Ectodermal cell (in vitro differentiated cells): ENCODE measurements around the gene CDR2.

Source experiments
- H3K27ac ChIP-seq: 2 replicates; pipeline ENCODE4 v1.7.0; 2013; ENCODE audit warnings: mild to moderate bottlenecking, low read depth, low read length; ENCODE audit not compliant: insufficient read depth, poor library complexity, severe bottlenecking
- H3K27me3 ChIP-seq: 2 replicates; pipeline ENCODE4 v1.7.0; 2013; ENCODE audit warnings: mild to moderate bottlenecking, low read length; ENCODE audit not compliant: insufficient read depth, control insufficient read depth, poor library complexity, severe bottlenecking
- H3K36me3 ChIP-seq: one replicate; pipeline ENCODE4 v1.7.0; 2013; ENCODE audit warnings: low read length; ENCODE audit not compliant: control insufficient read depth, insufficient read depth
- H3K4me1 ChIP-seq: one replicate; pipeline ENCODE4 v1.7.0; 2013; ENCODE audit warnings: low read length; ENCODE audit not compliant: control insufficient read depth, insufficient read depth
- H3K4me3 ChIP-seq: 2 replicates; pipeline ENCODE4 v1.7.0; 2013; ENCODE audit warnings: low read depth, low read length, control low read depth; ENCODE audit not compliant: insufficient read depth
- H3K9me3 ChIP-seq: 2 replicates; pipeline ENCODE4 v1.7.0; 2013; ENCODE audit warnings: mild to moderate bottlenecking, low read length, moderate library complexity; ENCODE audit not compliant: control insufficient read depth
- WGBS, 2 experiments: methylation state at CpG; one replicate each; pipeline ENCODE4 v1.1.7; 2013; ENCODE audit warnings: missing lambda C conversion rate in 2 of 2; 5-methylcytosine and 5-hydroxymethylcytosine counted together

The CDR2 gene

DNA sequence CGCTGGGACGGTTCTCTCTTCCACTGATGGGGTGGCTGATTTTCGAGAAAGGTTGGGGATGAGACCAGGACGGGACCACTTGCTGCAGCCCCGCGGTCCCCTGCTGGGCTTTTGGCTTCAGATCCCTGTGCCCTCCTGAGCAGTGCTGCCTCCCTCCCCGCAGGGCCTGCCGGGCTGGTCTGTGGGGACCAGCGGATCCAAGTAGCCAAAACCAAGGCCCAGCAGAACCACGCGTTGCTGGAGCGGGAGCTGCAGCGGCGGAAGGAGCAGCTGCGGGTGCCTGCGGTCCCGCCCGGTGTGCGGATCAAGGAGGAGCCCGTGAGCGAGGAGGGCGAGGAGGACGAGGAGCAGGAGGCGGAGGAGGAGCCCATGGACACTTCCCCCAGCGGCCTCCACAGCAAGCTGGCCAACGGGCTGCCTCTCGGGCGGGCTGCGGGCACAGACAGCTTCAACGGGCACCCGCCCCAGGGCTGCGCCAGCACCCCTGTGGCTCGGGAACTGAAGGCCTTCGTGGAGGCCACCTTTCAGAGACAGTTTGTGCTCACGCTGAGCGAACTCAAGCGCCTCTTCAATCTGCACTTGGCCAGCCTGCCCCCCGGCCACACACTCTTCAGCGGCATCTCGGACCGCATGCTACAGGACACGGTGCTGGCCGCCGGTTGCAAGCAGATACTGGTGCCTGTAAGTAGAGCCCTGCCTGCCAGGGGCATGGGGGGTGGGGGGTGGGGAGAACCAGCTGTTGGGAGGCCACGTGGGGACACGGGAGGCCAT, 48.6 kb downstream of the CDR2 start:
- Histone ChIP-seq H3K27me3 (no peaks in the 10 kb centered on the region), H3K4me3 (no peak overlapping the region), H3K36me3 (peaks cover 15% of the 10 kb centered on the region), H3K9me3 (no peaks in the 10 kb centered on the region), H3K4me1 (no peaks in the 10 kb centered on the region), H3K27ac (no peak overlapping the region)
- 95% methylated on average over 46 of the region's 46 CpGs for WGBS, 2 experiments

DNA sequence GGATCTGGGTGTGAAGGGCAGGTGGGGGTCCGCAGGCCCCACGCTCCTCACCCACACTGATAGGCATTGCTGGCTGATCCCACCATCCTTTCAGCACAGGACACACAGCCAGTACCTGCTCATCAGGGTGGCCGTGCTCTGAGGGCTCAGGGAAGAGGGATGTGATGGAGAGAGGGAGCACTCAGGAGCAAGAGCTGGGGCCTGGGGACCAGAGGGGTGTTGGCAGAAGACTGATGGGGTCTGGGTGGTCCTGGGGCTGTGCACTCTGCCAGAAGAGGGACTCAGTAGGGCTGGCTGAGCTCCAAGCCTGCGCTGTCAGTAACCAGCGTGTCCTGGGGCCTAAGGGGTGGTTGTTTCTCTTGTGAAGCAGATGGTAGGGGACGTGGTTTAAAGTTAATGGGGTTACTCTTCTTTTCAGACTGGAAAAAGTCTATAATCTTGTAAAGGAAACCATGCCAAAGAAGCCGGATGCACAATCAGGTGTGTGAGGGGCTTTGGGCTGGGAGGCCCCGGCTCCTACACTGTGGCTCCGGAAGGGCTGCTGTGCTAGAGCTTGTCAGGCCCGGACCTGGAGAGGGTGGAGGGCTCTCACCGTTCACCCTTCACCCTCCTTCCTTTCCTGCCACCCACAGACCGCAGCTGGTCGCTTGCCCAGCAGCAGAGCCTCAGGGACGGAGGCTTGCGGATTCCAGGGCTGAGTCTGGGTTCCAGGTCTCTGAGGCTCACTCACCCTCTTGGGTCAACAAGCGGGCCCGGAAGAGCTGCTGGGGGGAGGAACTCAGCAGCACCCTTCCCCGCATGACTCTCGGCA, 49.4 kb downstream of the CDR2 start:
- peaks cover 15% of the 10 kb centered on the region for H3K36me3 ChIP-seq
- no peak overlapping the region for H3K4me3 ChIP-seq
- WGBS, 2 experiments, result 94% methylated on average over 19 of the region's 19 CpGs
- H3K27ac ChIP-seq, result no peak overlapping the region
- no peaks in the 10 kb centered on the region for H3K4me1 ChIP-seq
- H3K27me3 ChIP-seq, result no peaks in the 10 kb centered on the region
- H3K9me3 ChIP-seq, result no peaks in the 10 kb centered on the region

DNA sequence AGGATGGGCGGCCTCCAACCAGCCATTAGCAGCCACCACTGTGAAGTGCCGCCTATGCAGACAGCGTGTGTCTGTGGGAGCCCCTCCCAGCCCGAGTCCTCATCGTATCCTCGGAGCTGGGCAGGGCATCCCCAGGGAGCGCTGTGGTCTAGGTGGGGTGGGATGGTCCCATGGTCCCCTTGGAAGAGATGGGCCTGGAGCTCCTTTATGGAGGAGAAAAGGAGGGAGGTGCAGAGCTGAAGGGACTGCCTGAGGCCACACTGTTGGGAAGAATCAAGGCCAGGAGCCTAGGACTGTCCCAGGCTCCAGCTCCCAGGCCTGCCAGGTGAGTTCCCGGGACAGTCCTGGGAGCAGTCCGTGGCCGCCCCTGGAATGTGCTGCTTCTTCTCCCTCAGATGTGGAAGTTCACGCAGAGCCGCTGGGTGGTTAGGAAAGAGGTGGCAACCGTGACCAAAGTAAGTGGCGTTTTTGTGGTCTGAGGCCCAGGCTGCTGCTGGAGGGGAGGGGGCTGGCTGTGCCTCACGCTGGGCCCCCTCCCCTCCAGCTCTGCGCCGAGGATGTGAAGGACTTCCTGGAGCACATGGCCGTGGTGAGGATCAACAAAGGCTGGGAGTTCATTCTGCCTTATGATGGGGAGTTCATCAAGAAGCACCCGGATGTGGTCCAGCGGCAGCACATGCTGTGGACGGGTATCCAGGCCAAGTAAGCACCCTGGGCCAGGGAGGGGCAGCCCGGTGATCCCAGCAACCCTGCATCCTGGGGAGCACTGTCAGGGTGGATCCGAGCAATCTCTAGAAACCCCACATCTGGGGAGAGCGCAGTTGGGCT, 50.2 kb downstream of the CDR2 start:
- Histone ChIP-seq H3K27ac (no peak overlapping the region), H3K27me3 (no peaks in the 10 kb centered on the region), H3K4me3 (no peak overlapping the region), H3K4me1 (no peaks in the 10 kb centered on the region), H3K9me3 (no peaks in the 10 kb centered on the region), H3K36me3 (peaks cover 19% of the 10 kb centered on the region)
- WGBS, 2 experiments, result 95 to 96% methylated on average over 24 of the region's 24 CpGs

DNA sequence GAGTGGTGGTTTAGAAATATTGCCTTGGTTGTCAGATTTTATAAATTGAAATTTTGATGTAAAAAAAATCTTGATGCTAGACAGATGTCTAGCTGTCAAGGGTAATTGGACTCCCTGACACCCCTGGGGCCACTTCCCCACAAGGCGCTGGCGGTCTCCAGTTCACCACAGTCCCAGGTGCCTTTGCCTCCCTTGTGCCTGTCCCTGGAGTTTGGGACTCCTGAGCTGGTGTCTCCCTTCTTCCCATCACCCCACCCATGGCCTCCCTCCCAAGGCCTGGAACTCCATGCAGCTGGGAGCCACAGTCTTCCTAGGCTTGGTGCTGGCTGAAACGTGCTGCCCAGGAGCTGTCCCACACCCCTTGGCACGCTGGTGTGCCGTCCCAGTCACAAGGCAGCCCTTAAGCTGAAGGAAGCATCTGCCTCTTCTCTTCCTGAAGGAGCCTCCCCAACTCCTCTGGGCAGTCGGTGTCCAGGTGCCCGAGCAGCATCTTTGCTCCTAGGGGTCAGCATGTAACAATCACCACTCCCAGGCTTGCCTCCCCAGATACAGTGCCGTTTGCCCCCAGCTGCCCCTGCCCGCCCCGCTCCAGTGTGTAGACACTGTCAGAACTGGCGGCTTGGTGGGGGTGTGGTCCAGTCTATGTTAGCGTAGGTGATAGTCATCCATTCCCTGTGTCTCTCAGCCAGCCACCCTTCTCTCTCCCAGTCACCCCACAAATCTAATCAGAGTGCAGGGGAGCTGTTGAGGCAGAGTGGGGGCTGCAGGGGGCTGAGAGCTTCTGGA, 51.1 kb downstream of the CDR2 start:
- Histone ChIP-seq H3K27me3 (no peaks in the 10 kb centered on the region), H3K27ac (no peak overlapping the region), H3K36me3 (peaks cover 20% of the 10 kb centered on the region), H3K4me1 (no peaks in the 10 kb centered on the region), H3K4me3 (no peak overlapping the region), H3K9me3 (no peaks in the 10 kb centered on the region)
- WGBS, 2 experiments, result 90 to 94% methylated on average over 12 of the region's 12 CpGs

- Histone ChIP-seq H3K27ac (no peak overlapping the region), H3K4me3 (no peak overlapping the region), H3K9me3 (no peaks in the 10 kb centered on the region), H3K4me1 (no peaks in the 10 kb centered on the region), H3K36me3 (peaks cover 17% of the 10 kb centered on the region), H3K27me3 (no peaks in the 10 kb centered on the region)
- WGBS, 2 experiments, result 95% methylated on average over 17 of the region's 17 CpGs
Measured at GRCh38 chr16:22322741-22323140, 51.7 kb downstream of the CDR2 start.

DNA sequence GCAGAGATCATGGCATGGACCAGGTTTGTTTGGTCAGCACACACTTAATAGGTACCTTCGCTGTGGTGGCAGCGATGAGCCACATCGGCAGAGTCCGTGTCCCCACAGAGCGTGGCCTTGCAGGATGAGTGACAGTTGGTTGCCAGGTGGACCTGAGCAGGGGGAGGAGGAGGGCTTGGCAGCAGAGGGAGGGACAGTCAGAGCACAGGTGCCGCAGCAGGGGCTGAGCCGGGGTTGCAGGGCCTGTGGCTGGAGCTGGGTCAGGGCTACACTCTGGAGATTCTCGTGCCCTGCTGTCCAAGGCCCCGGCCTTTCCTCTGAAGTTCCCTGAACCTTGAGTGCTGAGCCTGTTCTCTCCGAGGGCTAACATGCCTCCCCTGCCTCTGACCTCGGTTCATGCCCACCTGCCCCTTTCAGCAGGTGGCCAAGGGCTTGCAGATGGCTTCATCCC, 52.4 kb downstream of the CDR2 start:
- peaks cover 24% of the 10 kb centered on the region for H3K36me3 ChIP-seq
- H3K9me3 ChIP-seq, result no peaks in the 10 kb centered on the region
- 95 to 96% methylated on average over 11 of the region's 11 CpGs for WGBS, 2 experiments
- no peak overlapping the region for H3K27ac ChIP-seq
- no peaks in the 10 kb centered on the region for H3K27me3 ChIP-seq
- no peak overlapping the region for H3K4me3 ChIP-seq
- H3K4me1 ChIP-seq, result no peaks in the 10 kb centered on the region

DNA sequence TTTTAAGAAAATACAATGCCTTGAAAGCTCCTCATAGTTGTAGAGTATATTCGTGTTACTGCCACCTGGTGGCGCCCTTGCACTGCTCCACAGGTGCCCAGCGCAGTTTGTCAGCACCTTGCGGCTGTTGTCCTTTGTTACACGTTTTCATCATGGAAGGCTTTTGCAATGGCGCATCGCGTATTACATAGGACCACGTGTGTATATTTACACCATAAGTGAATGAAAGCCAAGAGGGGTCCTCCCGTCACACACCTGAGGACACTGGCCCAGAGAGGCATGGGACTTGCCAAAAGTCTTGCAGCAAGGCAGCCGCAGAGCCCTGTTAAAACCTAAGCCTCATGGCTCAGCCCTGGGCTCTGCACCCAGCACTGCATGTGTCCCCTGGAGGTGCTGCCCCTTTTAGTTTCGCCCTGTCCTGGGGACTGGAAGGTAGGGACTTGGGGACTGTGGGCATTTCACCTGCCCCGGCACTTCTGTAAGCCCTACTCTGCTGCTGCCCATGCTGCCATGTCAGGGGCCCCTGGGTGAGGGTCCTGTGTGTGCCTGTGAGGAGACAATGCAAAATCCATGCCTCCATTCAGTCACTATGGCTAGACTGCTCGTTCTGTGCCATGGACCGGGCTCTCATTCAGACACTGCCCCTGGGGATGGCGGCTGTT, 52.9 kb downstream of the CDR2 start:
- Histone ChIP-seq H3K27me3 (no peaks in the 10 kb centered on the region), H3K4me3 (no peak overlapping the region), H3K9me3 (no peaks in the 10 kb centered on the region), H3K36me3 (peaks cover 26% of the 10 kb centered on the region), H3K27ac (peak overlapping the region; percentile 40), H3K4me1 (no peaks in the 10 kb centered on the region)
- 56 to 60% methylated on average over 16 of the region's 16 CpGs for WGBS, 2 experiments

GRCh38 chr16:22320572-22321339, 53.7 kb downstream of the CDR2 start:
- H3K9me3 ChIP-seq, result no peaks in the 10 kb centered on the region
- H3K27me3 ChIP-seq, result no peaks in the 10 kb centered on the region
- H3K36me3 ChIP-seq, result peaks cover 23% of the 10 kb centered on the region
- no peaks in the 10 kb centered on the region for H3K4me1 ChIP-seq
- no peak overlapping the region for H3K4me3 ChIP-seq
- no peak overlapping the region for H3K27ac ChIP-seq
- WGBS, 2 experiments, result 82 to 84% methylated on average over 13 of the region's 13 CpGs
